Measurements from ENCODE around the gene WASF3. TPM values are rescaled to one million over a fixed set of nuclear protein-coding genes. Genes with fewer than 3 reads are reported as not detected.

The WASF3 gene
- total and polyA plus RNA-seq, 10 of the 15 experiments (the other 5 are each of a cell fraction or from before 2014, with no cell fraction given): under 0.01 to 0.10 (median 0.01) TPM; not detected in 7

DNA sequence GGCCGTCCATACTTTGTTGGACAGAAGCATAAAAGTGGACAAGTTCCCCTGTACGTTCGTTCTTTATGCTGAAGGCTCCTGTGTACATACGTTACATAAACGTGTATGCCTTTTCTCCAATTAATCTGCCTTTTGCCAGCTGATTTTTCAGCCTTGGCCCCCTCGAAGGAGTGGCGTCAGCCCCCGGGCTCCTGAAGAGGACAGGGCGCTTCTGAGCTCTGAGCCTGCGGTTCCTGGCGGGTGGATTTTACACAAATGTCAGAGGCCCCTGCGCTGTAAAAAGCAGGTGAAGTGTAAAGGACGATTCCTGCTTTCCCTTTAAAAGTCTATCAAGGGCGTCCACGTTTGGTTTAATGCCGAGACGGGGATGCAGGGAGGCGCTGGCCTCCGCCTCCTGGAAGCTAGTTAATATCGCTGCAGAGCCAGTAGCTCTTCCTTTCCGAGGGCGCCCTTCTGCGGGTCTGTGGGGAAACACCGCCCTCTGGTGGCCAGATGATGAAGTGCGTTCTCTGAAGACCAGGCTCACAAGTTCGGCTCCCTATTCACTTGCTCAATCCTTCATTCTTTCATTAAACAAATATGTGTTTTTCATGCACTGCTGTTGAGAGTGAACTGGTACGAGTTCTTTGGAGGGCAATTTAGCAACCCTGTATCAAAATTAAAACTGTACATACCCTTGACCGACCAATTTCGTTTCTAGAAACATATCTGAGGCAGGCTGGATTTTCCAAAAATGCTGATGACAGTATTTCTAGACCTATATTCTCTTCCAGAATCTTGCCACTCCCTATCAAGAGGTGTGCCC, 141.1 kb downstream of the WASF3 start:
- no peaks in the 10 kb centered on the region for H3K27me3 ChIP-seq (replicated peaks in 1 of 2; ENCODE audit: control insufficient read depth in 2 of 2, insufficient read depth in 2 of 2, low read length in 1 of 2)
- no peaks in the 10 kb centered on the region for H3K4me1 ChIP-seq (ENCODE audit: control insufficient read depth, insufficient read depth, low read length)
- CTCF ChIA-PET: interaction anchor here (0.5 to 2.4 kb wide), 23 partner anchors 9 to 1124 kb away, joined by 3 to 63 read pairs (median 5); no protein-coding TSS in a partner anchor
- H3K36me3 ChIP-seq (ENCODE audit: control insufficient read depth in 2 of 2, insufficient read depth in 2 of 2, low read length in 1 of 2): no peaks in the 10 kb centered on the region
- no peak overlapping the region for H3K9ac ChIP-seq (ENCODE audit: control insufficient read depth, insufficient read depth, low read length)
- FAIRE-seq: peak; percentile 66
- SMC1A ChIA-PET (ENCODE audit: uncharacterized antibody, unreplicated experiment): interaction anchor here (0.7 to 1.5 kb wide), 6 partner anchors 9 to 1124 kb away, joined by 3 to 25 read pairs (median 3); no protein-coding TSS in a partner anchor
- no peaks in the 10 kb centered on the region for H4K20me1 ChIP-seq (ENCODE audit: control insufficient read depth, insufficient read depth)
- H3K79me2 ChIP-seq (ENCODE audit: control insufficient read depth, insufficient read depth, low read length): no peaks in the 10 kb centered on the region
- DNase-seq (ENCODE audit: low read depth, low spot score): peak; percentile 20
- H3K9me3 ChIP-seq (replicated peaks; ENCODE audit: control insufficient read depth, insufficient read depth, low read length): no peaks in the 10 kb centered on the region
- H3K4me2 ChIP-seq (ENCODE audit: control insufficient read depth, insufficient read depth): no peak overlapping the region
- in situ Hi-C loops (cut with MboI): no loop called here
- BruUV-seq (replicated peaks): no TSS peak
- peak; percentile 88 for ATAC-seq
- no peak overlapping the region for H3K27ac ChIP-seq (ENCODE audit: control insufficient read depth, insufficient read depth)
- TF ChIP-seq YY1 (IDR thresholded peaks at IDR 0.05; ENCODE audit: low read depth, low read length) (0 out of 2 replicates have a peak, but pooled peaks have one; percentile 35), SUPT20H (IDR thresholded peaks at IDR 0.05; ENCODE audit: borderline replicate concordance, control insufficient read depth, low read depth, low read length) (no peak), SREBF2 (IDR thresholded peaks at IDR 0.05; ENCODE audit: low read length) (no peak), NFYB (IDR thresholded peaks at IDR 0.05; ENCODE audit: insufficient read depth, low read depth, low read length) (no peak), RAD21 (IDR thresholded peaks at IDR 0.05; ENCODE audit: insufficient read depth, low read depth, low read length) (peak; percentile 91), NR2C1 (IDR thresholded peaks at IDR 0.05) (no peak), NR2C2 (IDR thresholded peaks at IDR 0.05; ENCODE audit: borderline replicate concordance, control insufficient read depth, insufficient read length, low read depth) (no peak), ZNF622 (IDR thresholded peaks at IDR 0.05) (no peak), SMC3 (IDR thresholded peaks at IDR 0.05; ENCODE audit: borderline replicate concordance, low read length) (peak; percentile 81), CBFB (IDR thresholded peaks at IDR 0.05; ENCODE audit: low read depth) (no peak), HCFC1 (IDR thresholded peaks at IDR 0.05; ENCODE audit: low read length) (no peak)
- TF ChIP-seq, protein P1, sequence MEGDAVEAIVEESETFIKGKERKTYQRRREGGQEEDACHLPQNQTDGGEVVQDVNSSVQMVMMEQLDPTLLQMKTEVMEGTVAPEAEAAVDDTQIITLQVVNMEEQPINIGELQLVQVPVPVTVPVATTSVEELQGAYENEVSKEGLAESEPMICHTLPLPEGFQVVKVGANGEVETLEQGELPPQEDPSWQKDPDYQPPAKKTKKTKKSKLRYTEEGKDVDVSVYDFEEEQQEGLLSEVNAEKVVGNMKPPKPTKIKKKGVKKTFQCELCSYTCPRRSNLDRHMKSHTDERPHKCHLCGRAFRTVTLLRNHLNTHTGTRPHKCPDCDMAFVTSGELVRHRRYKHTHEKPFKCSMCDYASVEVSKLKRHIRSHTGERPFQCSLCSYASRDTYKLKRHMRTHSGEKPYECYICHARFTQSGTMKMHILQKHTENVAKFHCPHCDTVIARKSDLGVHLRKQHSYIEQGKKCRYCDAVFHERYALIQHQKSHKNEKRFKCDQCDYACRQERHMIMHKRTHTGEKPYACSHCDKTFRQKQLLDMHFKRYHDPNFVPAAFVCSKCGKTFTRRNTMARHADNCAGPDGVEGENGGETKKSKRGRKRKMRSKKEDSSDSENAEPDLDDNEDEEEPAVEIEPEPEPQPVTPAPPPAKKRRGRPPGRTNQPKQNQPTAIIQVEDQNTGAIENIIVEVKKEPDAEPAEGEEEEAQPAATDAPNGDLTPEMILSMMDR (IDR thresholded peaks at IDR 0.05 in 2 of 3, conservative IDR thresholded peaks at IDR 0.05 in 1 of 3; ENCODE audit: control insufficient read depth in 2 of 3, extremely low read depth in 1 of 3, insufficient read depth in 1 of 3, low read depth in 3 of 3, low read length in 3 of 3): peak; percentile 89 to 96 (median 91)
- TF ChIP-seq, protein P2, sequence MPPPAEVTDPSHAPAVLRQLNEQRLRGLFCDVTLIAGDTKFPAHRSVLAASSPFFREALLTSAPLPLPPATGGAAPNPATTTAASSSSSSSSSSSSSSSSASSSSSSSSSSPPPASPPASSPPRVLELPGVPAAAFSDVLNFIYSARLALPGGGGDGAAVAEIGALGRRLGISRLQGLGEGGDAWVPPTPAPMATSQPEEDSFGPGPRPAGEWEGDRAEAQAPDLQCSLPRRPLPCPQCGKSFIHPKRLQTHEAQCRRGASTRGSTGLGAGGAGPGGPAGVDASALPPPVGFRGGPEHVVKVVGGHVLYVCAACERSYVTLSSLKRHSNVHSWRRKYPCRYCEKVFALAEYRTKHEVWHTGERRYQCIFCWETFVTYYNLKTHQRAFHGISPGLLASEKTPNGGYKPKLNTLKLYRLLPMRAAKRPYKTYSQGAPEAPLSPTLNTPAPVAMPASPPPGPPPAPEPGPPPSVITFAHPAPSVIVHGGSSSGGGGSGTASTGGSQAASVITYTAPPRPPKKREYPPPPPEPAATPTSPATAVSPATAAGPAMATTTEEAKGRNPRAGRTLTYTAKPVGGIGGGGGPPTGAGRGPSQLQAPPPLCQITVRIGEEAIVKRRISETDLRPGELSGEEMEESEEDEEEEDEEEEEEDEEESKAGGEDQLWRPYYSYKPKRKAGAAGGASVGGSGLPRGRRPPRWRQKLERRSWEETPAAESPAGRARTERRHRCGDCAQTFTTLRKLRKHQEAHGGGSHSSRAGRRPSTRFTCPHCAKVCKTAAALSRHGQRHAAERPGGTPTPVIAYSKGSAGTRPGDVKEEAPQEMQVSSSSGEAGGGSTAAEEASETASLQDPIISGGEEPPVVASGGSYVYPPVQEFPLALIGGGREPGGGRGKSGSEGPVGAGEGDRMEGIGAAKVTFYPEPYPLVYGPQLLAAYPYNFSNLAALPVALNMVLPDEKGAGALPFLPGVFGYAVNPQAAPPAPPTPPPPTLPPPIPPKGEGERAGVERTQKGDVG (CRISPR knock-in tag; IDR thresholded peaks at IDR 0.05): no peak
- POLR2A ChIA-PET: interaction anchor here (1.2 kb wide), 1 partner anchor 202 kb away, joined by 3 read pairs; no protein-coding TSS in a partner anchor
- intact Hi-C loops (cut with micrococcal nuclease; ENCODE audit: unreplicated experiment): loop anchor here (1.0 to 5.0 kb wide), 4 partner anchors 201 to 1126 kb away; no protein-coding TSS in a partner anchor
- WGBS (ENCODE audit: insufficient coverage, insufficient replicate concordance, low lambda C conversion rate, missing lambda C conversion rate): 21% methylated on average over 29 of the region's 29 CpGs
- RAD21 ChIA-PET (ENCODE audit: unreplicated experiment): interaction anchor here (0.6 to 3.7 kb wide), 10 partner anchors 69 to 761 kb away, joined by 3 to 34 read pairs (median 4); no protein-coding TSS in a partner anchor
- no peak overlapping the region for H3K4me3 ChIP-seq
- no peak overlapping the region for H2AFZ ChIP-seq (ENCODE audit: control insufficient read depth, low read depth, low read length)
